Left lobe of liver (tissue), 2 donors: ENCODE results near the gene IGFBP5. TPM values are rescaled to one million over a fixed set of nuclear protein-coding genes. Genes with fewer than 3 reads are reported as not detected.

Source experiments
- ATAC-seq: fragments of 200-7000 bp; cut with Tn5 transposase; one replicate; pipeline ENCODE4 v1.9.1; 2020; ENCODE audit warnings: mild to moderate bottlenecking, moderate library complexity
- DNase-seq: peaks from one replicate; pipeline ENCODE4 v3.0.0-alpha.2; 2020; ENCODE audit warnings: low spot score
- total RNA-seq: library from RNA; stranded (reverse); gene quantifications from one replicate; pipeline ENCODE4 v1.2.1, GENCODE V29; 2021
- donor health status: DM: no; HTN: no; CAD: no; lungs with moderate emphysema.
- donor health status: DM: no; HTN: yes; CAD: no.

The IGFBP5 gene
- total RNA-seq, 1 donor from 2014 or later, result 55.4 TPM

GRCh38 chr2:216670266-216671080, 24.9 kb downstream of the IGFBP5 start:
- DNase-seq, result no peak
- no peak for ATAC-seq

- DNase-seq (peak; percentile 75), ATAC-seq (peak; percentile 85)
Observed at GRCh38 chr2:216666461-216667233, 28.7 kb downstream of the IGFBP5 start.

GRCh38 chr2:216665717-216666116, 29.6 kb downstream of the IGFBP5 start:
- ATAC-seq, result peak; percentile 79
- peak; percentile 75 for DNase-seq

GRCh38 chr2:216665242-216665641, 30.1 kb downstream of the IGFBP5 start:
- DNase-seq, result peak; percentile 55
- peak; percentile 26 for ATAC-seq

GRCh38 chr2:216664593-216665034, 30.7 kb downstream of the IGFBP5 start:
- DNase-seq (no peak), ATAC-seq (no peak)

- DNase-seq, result no peak
- ATAC-seq, result no peak
Observed at GRCh38 chr2:216663846-216664245, 31.5 kb downstream of the IGFBP5 start.

- no peak for ATAC-seq
- no peak for DNase-seq
Observed at GRCh38 chr2:216663106-216663505, 32.2 kb downstream of the IGFBP5 start.

- DNase-seq (no peak), ATAC-seq (no peak)
Observed at GRCh38 chr2:216661639-216662375, 33.5 kb downstream of the IGFBP5 start.

- ATAC-seq, result no peak
- no peak for DNase-seq
Observed at GRCh38 chr2:216661051-216661450, 34.3 kb downstream of the IGFBP5 start.

- ATAC-seq (no peak), DNase-seq (no peak)
Observed at GRCh38 chr2:216660496-216660895, 34.9 kb downstream of the IGFBP5 start.

GRCh38 chr2:216659276-216659675, 36.1 kb downstream of the IGFBP5 start:
- no peak for ATAC-seq
- no peak for DNase-seq

- DNase-seq, result no peak
- ATAC-seq, result no peak
Observed at GRCh38 chr2:216658757-216659156, 36.6 kb downstream of the IGFBP5 start.

- DNase-seq (no peak), ATAC-seq (no peak)
Observed at GRCh38 chr2:216657980-216658379, 37.4 kb downstream of the IGFBP5 start.

- no peak for ATAC-seq
Observed at GRCh38 chr2:216657086-216657855, 38.1 kb downstream of the IGFBP5 start.

GRCh38 chr2:216654528-216655052, 40.8 kb downstream of the IGFBP5 start:
- ATAC-seq (peak; percentile 49), DNase-seq (no peak)

More at GRCh38 chr2:216657086-216657855, 38.1 kb downstream of the IGFBP5 start:
- DNase-seq, result no peak

GRCh38 chr2:216653931-216654365, 41.4 kb downstream of the IGFBP5 start:
- DNase-seq (no peak), ATAC-seq (peak; percentile 5)

GRCh38 chr2:216653093-216653799, 42.1 kb downstream of the IGFBP5 start:
- DNase-seq (no peak), ATAC-seq (peak; percentile 31)

- DNase-seq, result no peak
- ATAC-seq, result no peak
Observed at GRCh38 chr2:216652566-216652965, 42.8 kb downstream of the IGFBP5 start.

GRCh38 chr2:216651351-216651881, 43.9 kb downstream of the IGFBP5 start:
- no peak for DNase-seq
- ATAC-seq, result no peak
